HL-60 (cell line): ENCODE data around the gene QRFP.

Source experiments
- DNase-seq, 2 experiments: peaks; one replicate each; pipeline ENCODE4 v3.0.0-alpha.2; 2010 to 2020; ENCODE audit warnings: low read depth in 1 of 2, low spot score in 1 of 2
- H3K27ac ChIP-seq: fragments of 250-450 bp; sonication (Bioruptor Pico); replicated peaks from 2 replicates; pipeline ENCODE4 v1.5.1; 2020; ENCODE audit warnings: mild to moderate bottlenecking, moderate library complexity
- H3K27me3 ChIP-seq: fragments of 250-450 bp; sonication (Bioruptor Pico); 2 replicates; pipeline ENCODE4 v1.5.1; 2021; ENCODE audit warnings: mild to moderate bottlenecking, moderate library complexity; ENCODE audit not compliant: insufficient read depth, poor library complexity, severe bottlenecking
- H3K4me3 ChIP-seq: replicated peaks from 2 replicates; pipeline ENCODE4 v1.5.1; 2011; ENCODE audit warnings: mild to moderate bottlenecking, control low read depth, low read length; ENCODE audit not compliant: insufficient read depth
- CTCF ChIP-seq: IDR thresholded peaks from one replicate; pipeline ENCODE4 v1.5.1; 2011; ENCODE audit warnings: low read length, control low read depth, inconsistent platforms; ENCODE audit not compliant: insufficient read depth
- GABPA ChIP-seq: IDR thresholded peaks from 2 replicates; pipeline ENCODE4 v1.6.1; 2012; ENCODE audit warnings: low read depth
- POLR2AphosphoS5 ChIP-seq: IDR thresholded peaks from 2 replicates; pipeline ENCODE4 v1.6.1; 2012; ENCODE audit warnings: low read depth
- REST ChIP-seq: IDR thresholded peaks from 2 replicates; pipeline ENCODE4 v1.6.1; 2012; ENCODE audit warnings: low read depth; ENCODE audit not compliant: insufficient replicate concordance
- SPI1 ChIP-seq: IDR thresholded peaks from 2 replicates; pipeline ENCODE4 v1.6.1; 2012; ENCODE audit warnings: low read depth, mild to moderate bottlenecking, borderline replicate concordance
- long read RNA-seq: library from polyadenylated mRNA; unstranded; transcript quantifications from one replicate; pipeline ENCODE4 v2.0.0, GENCODE V29; 2020

QRFP gene
- long read RNA-seq, transcript QRFP-201 (1 exons, 411 nt): major isoform, 5 of 5 reads
- long read RNA-seq, partial matches to known transcripts: 0 of 5 reads
- long read RNA-seq, other reads (novel, unspliced or antisense): 0 of 5 reads

- TF ChIP-seq CTCF: no peak
- TF ChIP-seq SPI1: no peak
- no peak for TF ChIP-seq POLR2AphosphoS5
- no peak for TF ChIP-seq GABPA
- no peak for TF ChIP-seq REST
- no peak within 1 kb of the TSS for H3K27ac ChIP-seq
- no peaks in the 10 kb centered on the region for H3K27me3 ChIP-seq
- H3K4me3 ChIP-seq: no peak within 1 kb of the TSS
- no peak for DNase-seq
Observed at GRCh38 chr9:130896233-130897014, at the start of gene QRFP. QRFP (minus strand) TSS chr9:130896812; CDS start chr9:130893838, 2,974 bp downstream.

GRCh38 chr9:130945173-130945572 is 48.6 kb upstream of the QRFP start:
- H3K27ac ChIP-seq: no peak overlapping the region
- H3K4me3 ChIP-seq: no peak overlapping the region
- peaks cover 14% of the 10 kb centered on the region for H3K27me3 ChIP-seq
- TF ChIP-seq GABPA: no peak
- no peak for TF ChIP-seq CTCF
- TF ChIP-seq REST: no peak
- TF ChIP-seq SPI1: no peak
- TF ChIP-seq POLR2AphosphoS5: no peak
- DNase-seq: no peak

- Histone ChIP-seq H3K4me3 (no peak overlapping the region), H3K27ac (no peak overlapping the region), H3K27me3 (peaks cover 17% of the 10 kb centered on the region)
- TF ChIP-seq SPI1 (no peak), REST (peak; percentile 83), POLR2AphosphoS5 (no peak), GABPA (no peak), CTCF (no peak)
- DNase-seq: no peak
Observed at GRCh38 chr9:130944510-130945058, 48.0 kb upstream of the QRFP start.
